Measurements from ENCODE around the gene BET1L. TPM values are rescaled to one million over a fixed set of nuclear protein-coding genes. Genes with fewer than 3 reads are reported as not detected.
"Not testable (repeated sequence)": the region's sequence is repeated elsewhere in the genome, so short reads cannot be mapped to it uniquely, and the experiment has no call there.

The BET1L gene
- total RNA-seq, 1 experiment from 2014 or later = 22.2 TPM

DNA sequence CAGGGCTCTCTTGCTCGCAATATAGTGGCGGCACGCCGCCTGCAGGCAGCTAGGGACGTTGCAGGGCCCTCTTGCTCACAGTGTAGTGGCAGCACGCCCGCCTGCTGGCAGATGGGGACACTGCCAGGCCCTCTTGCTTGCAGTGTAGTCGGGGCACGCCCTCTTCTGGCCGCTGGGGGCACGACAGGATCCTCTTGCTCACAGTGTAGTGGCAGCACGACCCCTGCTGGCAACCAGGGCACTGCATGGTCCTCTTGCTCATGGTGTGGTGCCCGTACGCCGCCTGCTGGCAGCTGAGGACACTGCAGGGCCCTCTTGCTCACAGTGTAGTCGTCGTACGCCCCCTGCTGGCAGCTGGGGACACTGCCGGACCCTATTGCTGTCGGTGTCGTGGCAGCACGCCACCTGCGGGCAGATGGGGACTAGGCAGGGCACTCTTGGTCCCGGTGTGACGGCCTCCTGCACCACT lies 17.3 kb downstream of the BET1L start:
- intact Hi-C loops (cut with micrococcal nuclease; ENCODE audit: unreplicated experiment); BruUV-seq (replicated peaks); H3K4me3 ChIP-seq (ENCODE audit: low read depth, low read length, poor library complexity, severe bottlenecking); H3K27me3 ChIP-seq (replicated peaks; ENCODE audit: insufficient read depth, low read depth, low read length, poor library complexity); H3K4me1 ChIP-seq (ENCODE audit: insufficient read depth, low read length, poor library complexity, severe bottlenecking); H3K27ac ChIP-seq (ENCODE audit: low read depth, low read length, poor library complexity, severe bottlenecking); DNase-seq (ENCODE audit: low spot score); H3K9me3 ChIP-seq (ENCODE audit: low read depth, low read length, poor library complexity, severe bottlenecking); CTCF ChIA-PET; POLR2A ChIA-PET (ENCODE audit: low non-redundant PET); H3K36me3 ChIP-seq (ENCODE audit: insufficient read depth, low read length, poor library complexity, severe bottlenecking): not testable (repeated sequence)
- TF ChIP-seq, protein P1, sequence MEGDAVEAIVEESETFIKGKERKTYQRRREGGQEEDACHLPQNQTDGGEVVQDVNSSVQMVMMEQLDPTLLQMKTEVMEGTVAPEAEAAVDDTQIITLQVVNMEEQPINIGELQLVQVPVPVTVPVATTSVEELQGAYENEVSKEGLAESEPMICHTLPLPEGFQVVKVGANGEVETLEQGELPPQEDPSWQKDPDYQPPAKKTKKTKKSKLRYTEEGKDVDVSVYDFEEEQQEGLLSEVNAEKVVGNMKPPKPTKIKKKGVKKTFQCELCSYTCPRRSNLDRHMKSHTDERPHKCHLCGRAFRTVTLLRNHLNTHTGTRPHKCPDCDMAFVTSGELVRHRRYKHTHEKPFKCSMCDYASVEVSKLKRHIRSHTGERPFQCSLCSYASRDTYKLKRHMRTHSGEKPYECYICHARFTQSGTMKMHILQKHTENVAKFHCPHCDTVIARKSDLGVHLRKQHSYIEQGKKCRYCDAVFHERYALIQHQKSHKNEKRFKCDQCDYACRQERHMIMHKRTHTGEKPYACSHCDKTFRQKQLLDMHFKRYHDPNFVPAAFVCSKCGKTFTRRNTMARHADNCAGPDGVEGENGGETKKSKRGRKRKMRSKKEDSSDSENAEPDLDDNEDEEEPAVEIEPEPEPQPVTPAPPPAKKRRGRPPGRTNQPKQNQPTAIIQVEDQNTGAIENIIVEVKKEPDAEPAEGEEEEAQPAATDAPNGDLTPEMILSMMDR (conservative IDR thresholded peaks at IDR 0.05; ENCODE audit: low read depth, low read length) = 0 out of 2 replicates have a peak, but pooled peaks have one; percentile 20

GRCh38 chr11:189200-189783 lies 17.9 kb downstream of the BET1L start:
- POLR2A ChIA-PET (ENCODE audit: low non-redundant PET); H3K4me3 ChIP-seq (ENCODE audit: low read depth, low read length, poor library complexity, severe bottlenecking); H3K27ac ChIP-seq (ENCODE audit: low read depth, low read length, poor library complexity, severe bottlenecking); H3K27me3 ChIP-seq (replicated peaks; ENCODE audit: insufficient read depth, low read depth, low read length, poor library complexity); CTCF ChIA-PET; H3K36me3 ChIP-seq (ENCODE audit: insufficient read depth, low read length, poor library complexity, severe bottlenecking); BruUV-seq (replicated peaks); H3K4me1 ChIP-seq (ENCODE audit: insufficient read depth, low read length, poor library complexity, severe bottlenecking); intact Hi-C loops (cut with micrococcal nuclease; ENCODE audit: unreplicated experiment); H3K9me3 ChIP-seq (ENCODE audit: low read depth, low read length, poor library complexity, severe bottlenecking); DNase-seq (ENCODE audit: low spot score): not testable (repeated sequence)

- H3K4me3 ChIP-seq (ENCODE audit: low read depth, low read length, poor library complexity, severe bottlenecking); H3K4me1 ChIP-seq (ENCODE audit: insufficient read depth, low read length, poor library complexity, severe bottlenecking); CTCF ChIA-PET; POLR2A ChIA-PET (ENCODE audit: low non-redundant PET); H3K27ac ChIP-seq (ENCODE audit: low read depth, low read length, poor library complexity, severe bottlenecking); intact Hi-C loops (cut with micrococcal nuclease; ENCODE audit: unreplicated experiment); BruUV-seq (replicated peaks); H3K9me3 ChIP-seq (ENCODE audit: low read depth, low read length, poor library complexity, severe bottlenecking); H3K27me3 ChIP-seq (replicated peaks; ENCODE audit: insufficient read depth, low read depth, low read length, poor library complexity); H3K36me3 ChIP-seq (ENCODE audit: insufficient read depth, low read length, poor library complexity, severe bottlenecking); DNase-seq (ENCODE audit: low spot score): not testable (repeated sequence)
Measured at GRCh38 chr11:180242-180641, 27.0 kb downstream of the BET1L start.

Other genes with a start within 250 kb of the BET1L start
- not detected in 2 replicates for gene SCGB1C1, start 14.3 kb downstream of the BET1L start, total RNA-seq (2021)
- gene RIC8A, start 309 bp upstream of the BET1L start, total RNA-seq (2021) = 78.2 and 88.2 TPM in 2 replicates
- 13.6 and 17.1 TPM in 2 replicates for gene SIRT3, start 28.9 kb upstream of the BET1L start, total RNA-seq (2021)
- gene PSMD13, start 29.6 kb upstream of the BET1L start, total RNA-seq (2021) = 195 and 199 TPM in 2 replicates
- gene NLRP6, start 71.0 kb upstream of the BET1L start, total RNA-seq (2021) = not detected in 2 replicates
- 5.4 and 8.6 TPM in 2 replicates for gene PGGHG, start 81.7 kb upstream of the BET1L start, total RNA-seq (2021)
- gene IFITM5, start 92.1 kb upstream of the BET1L start, total RNA-seq (2021) = not detected in 2 replicates
- 23.3 and 25.5 TPM in 2 replicates for gene IFITM2, start 100.4 kb upstream of the BET1L start, total RNA-seq (2021)
- gene IFITM1, start 106.6 kb upstream of the BET1L start, total RNA-seq (2021) = 24.4 and 34.1 TPM in 2 replicates
- 87.6 and 99.8 TPM in 2 replicates for gene IFITM3, start 113.5 kb upstream of the BET1L start, total RNA-seq (2021)
- gene B4GALNT4, start 162.1 kb upstream of the BET1L start, total RNA-seq (2021) = 19.0 and 28.9 TPM in 2 replicates
- not detected in 2 replicates for gene PKP3, start 186.8 kb upstream of the BET1L start, total RNA-seq (2021)
- gene SIGIRR, start 207.6 kb upstream of the BET1L start, total RNA-seq (2021) = 16.6 and 17.6 TPM in 2 replicates
- gene ANO9, start 234.6 kb upstream of the BET1L start, total RNA-seq (2021) = 0.26 TPM in 1 of 2 replicates, not detected in the other
- gene PTDSS2, start 242.9 kb upstream of the BET1L start, total RNA-seq (2021) = 33.5 and 37.6 TPM in 2 replicates